Lung (tissue), 12 donors: ENCODE measurements around the gene MTFR1L. TPM values are rescaled to one million over a fixed set of nuclear protein-coding genes. Genes with fewer than 3 reads are reported as not detected.

Experiments used
- ATAC-seq: fragments of 200-7000 bp; cut with Tn5 transposase; one replicate; pipeline ENCODE4 v1.9.1; 2020; ENCODE audit warnings: moderate number of reproducible peaks; ENCODE audit not compliant: insufficient read depth, low FRiP score
- DNase-seq, 3 donors: peaks; one replicate each; pipeline ENCODE4 v3.0.0-alpha.2; 2013 to 2017
- H3K27ac ChIP-seq, 2 donors: one replicate each; pipeline ENCODE4 v1.5.1; 2013; ENCODE audit warnings: mild to moderate bottlenecking in 2 of 2, moderate library complexity in 2 of 2, control low read depth in 1 of 2, inconsistent platforms in 1 of 2, low read depth in 1 of 2, low read length in 1 of 2
- H3K27me3 ChIP-seq, 3 donors: one replicate each; pipeline ENCODE4 v1.5.1; 2013; ENCODE audit warnings: low read length in 2 of 3; ENCODE audit not compliant: control insufficient read depth in 3 of 3, insufficient read depth in 3 of 3
- H3K36me3 ChIP-seq, 4 donors: one replicate each; pipeline ENCODE4 v1.5.1; 2013; ENCODE audit warnings: low read length in 4 of 4, mild to moderate bottlenecking in 1 of 4, moderate library complexity in 1 of 4; ENCODE audit not compliant: control insufficient read depth in 4 of 4, insufficient read depth in 4 of 4
- H3K4me1 ChIP-seq, 5 donors: one replicate each; pipeline ENCODE4 v1.5.1; 2013; ENCODE audit warnings: low read length in 5 of 5, mild to moderate bottlenecking in 2 of 5, moderate library complexity in 1 of 5; ENCODE audit not compliant: control insufficient read depth in 5 of 5, insufficient read depth in 5 of 5
- H3K4me3 ChIP-seq: one replicate; pipeline ENCODE4 v1.5.1; 2013; ENCODE audit warnings: mild to moderate bottlenecking, control low read depth, moderate library complexity
- H3K9ac ChIP-seq, 2 donors: one replicate each; pipeline ENCODE4 v1.5.1; 2013; ENCODE audit warnings: low read length in 2 of 2, control low read depth in 1 of 2; ENCODE audit not compliant: insufficient read depth in 1 of 2
- H3K9me3 ChIP-seq, 4 donors: one replicate each; pipeline ENCODE4 v1.5.1; 2013; ENCODE audit warnings: low read length in 3 of 4, mild to moderate bottlenecking in 1 of 4, moderate library complexity in 1 of 4; ENCODE audit not compliant: control insufficient read depth in 4 of 4, insufficient read depth in 3 of 4
- CTCF ChIP-seq: IDR thresholded peaks from 2 replicates; pipeline ENCODE4 v1.5.1; 2012; ENCODE audit warnings: mild to moderate bottlenecking; ENCODE audit errors: control extremely low read depth, extremely low read depth
- WGBS, 2 donors: extraction: QIAGEN DNeasy Blood & Tissue Kit; methylation state at CpG; one replicate each; pipeline ENCODE4 v1.1.7; 2013; 5-methylcytosine and 5-hydroxymethylcytosine counted together
- polyA plus RNA-seq, 2 donors: library from polyadenylated mRNA; stranded (reverse); fragments of 200-250 nt; gene quantifications; one replicate each; pipeline ENCODE4 v1.2.1, GENCODE V29; 2013
- total RNA-seq, 2 donors: library from RNA; depleted of rRNA in 1 of 2; stranded (reverse); fragments of >200 nt in 1 of 2; gene quantifications; one replicate each; pipeline ENCODE4 v1.2.1, GENCODE V29; 2014 to 2021
- donor health status: control.
- donor health status: control.
- donor health status: Bipolar disorder and iron deficiency.
- donor health status: healthy.
- donor health status: DM: yes; HTN: yes; CAD: no.

Gene MTFR1L
- total and polyA plus RNA-seq, 4 donors: 35.4 to 43.6 (median 38.4) TPM

- TF ChIP-seq CTCF: no peak
- DNase-seq (peak; percentile 84 to 93 (median 86)), ATAC-seq (peak; percentile 91)
- H3K27ac ChIP-seq: peak within 1 kb of the TSS; percentile 46 to 76
- H3K36me3 ChIP-seq: peaks cover 0 to 3% (median 1%) of the 10 kb centered on the region in 4 donors
- peak within 1 kb of the TSS; percentile 43 for H3K4me3 ChIP-seq
- H3K9ac ChIP-seq: peak within 1 kb of the TSS; percentile 31 to 56
- H3K4me1 ChIP-seq: peaks cover 0 to 27% (median 8%) of the 10 kb centered on the region in 5 donors
- 0% methylated on average over 52 to 75 of the region's 75 CpGs for WGBS, 2 donors
- no peaks in the 10 kb centered on the region for H3K9me3 ChIP-seq
- H3K27me3 ChIP-seq: no peaks in the 10 kb centered on the region
These were observed 55.6 kb downstream of the MTFR1L start, which contains the start of gene PAQR7 for GRCh38 chr1:25875154-25875855. TSS of gene PAQR7 (minus strand) at chr1:25875708. CDS start at chr1:25863839, 11,869 bp downstream.

- Histone ChIP-seq H3K9ac (peak overlapping the region; percentile 8 to 50), H3K27ac (peak overlapping the region; percentile 46 to 76), H3K4me1 (peaks cover 0 to 25% (median 8%) of the 10 kb centered on the region in 5 donors), H3K36me3 (no peaks in the 10 kb centered on the region), H3K27me3 (no peaks in the 10 kb centered on the region), H3K9me3 (no peaks in the 10 kb centered on the region), H3K4me3 (peak overlapping the region; percentile 43)
- TF ChIP-seq CTCF: no peak
- ATAC-seq (peak; percentile 62), DNase-seq (no peak)
- 28 to 30% methylated on average over 29 to 32 of the region's 32 CpGs for WGBS, 2 donors
These were observed 56.3 kb downstream of the MTFR1L start for GRCh38 chr1:25875856-25876692.

- Histone ChIP-seq H3K27ac (no peak overlapping the region), H3K27me3 (no peaks in the 10 kb centered on the region), H3K36me3 (no peaks in the 10 kb centered on the region), H3K4me1 (peaks cover 0 to 19% (median 2%) of the 10 kb centered on the region in 5 donors), H3K9me3 (no peaks in the 10 kb centered on the region), H3K4me3 (no peak overlapping the region), H3K9ac (peak overlapping the region in 1 of 2 donors; percentile 8)
- no peak for DNase-seq
- WGBS, 2 donors: 26 to 47% methylated on average over 2 of the region's 2 CpGs
- TF ChIP-seq CTCF: no peak
- ATAC-seq: no peak
These were observed 56.9 kb downstream of the MTFR1L start for GRCh38 chr1:25876693-25877077.
